ENCODE results near the gene SERPINF2.
"Not testable (repeated sequence)": the region's sequence is repeated elsewhere in the genome, so short reads cannot be mapped to it uniquely, and the experiment has no call there.

The SERPINF2 gene

GRCh38 chr17:1773000-1773695 lies 30.5 kb downstream of the SERPINF2 start:
- CTCF ChIA-PET, result interaction anchor here (0.8 to 0.9 kb wide), 2 partner anchors 51 to 52 kb away, joined by 3 to 5 read pairs; no protein-coding TSS in a partner anchor
- peaks cover 20% of the 10 kb centered on the region for H3K27me3 Mint-ChIP-seq
- not testable (repeated sequence) for H3K4me3 Mint-ChIP-seq, H3K27ac Mint-ChIP-seq, H3K36me3 Mint-ChIP-seq, DNase-seq, H3K9me3 Mint-ChIP-seq
- peaks cover 16% of the 10 kb centered on the region for H3K4me1 Mint-ChIP-seq

- Mint-ChIP-seq H3K27ac (no peak overlapping the region), H3K27me3 (peaks cover 20% of the 10 kb centered on the region), H3K4me3 (no peak overlapping the region), H3K4me1 (peaks cover 16% of the 10 kb centered on the region), H3K36me3 (peaks cover 9% of the 10 kb centered on the region), H3K9me3 (no peaks in the 10 kb centered on the region)
- CTCF ChIA-PET, result interaction anchor here (0.8 to 0.9 kb wide), 2 partner anchors 52 to 53 kb away, joined by 3 to 5 read pairs; no protein-coding TSS in a partner anchor
- no peak for DNase-seq
These were observed 31.1 kb downstream of the SERPINF2 start for GRCh38 chr17:1773696-1774181.

- peaks cover 12% of the 10 kb centered on the region for H3K4me1 Mint-ChIP-seq
- H3K4me3 Mint-ChIP-seq, result no peak overlapping the region
- no peaks in the 10 kb centered on the region for H3K9me3 Mint-ChIP-seq
- peak overlapping the region; percentile 38 for H3K27ac Mint-ChIP-seq
- CTCF ChIA-PET, result interaction anchor here (0.9 kb wide), 1 partner anchor 52 kb away, joined by 3 read pairs; no protein-coding TSS in a partner anchor
- H3K36me3 Mint-ChIP-seq, result peaks cover 10% of the 10 kb centered on the region
- H3K27me3 Mint-ChIP-seq, result peaks cover 17% of the 10 kb centered on the region
- DNase-seq, result no peak
These were observed 31.9 kb downstream of the SERPINF2 start for GRCh38 chr17:1774390-1775176.

GRCh38 chr17:1776328-1776727 lies 33.7 kb downstream of the SERPINF2 start:
- H3K27me3 Mint-ChIP-seq, result peaks cover under 1% of the 10 kb centered on the region
- no peak overlapping the region for H3K27ac Mint-ChIP-seq
- DNase-seq, result no peak

GRCh38 chr17:1776857-1777256 lies 34.2 kb downstream of the SERPINF2 start:
- no peak for DNase-seq
- no peaks in the 10 kb centered on the region for H3K27me3 Mint-ChIP-seq
- CTCF ChIA-PET, result interaction anchor here (1.5 kb wide), 1 partner anchor 107 kb away, joined by 3 read pairs; no protein-coding TSS in a partner anchor
- H3K9me3 Mint-ChIP-seq, result no peaks in the 10 kb centered on the region
- no peaks in the 10 kb centered on the region for H3K4me1 Mint-ChIP-seq
- peaks cover 23% of the 10 kb centered on the region for H3K36me3 Mint-ChIP-seq
- no peak overlapping the region for H3K4me3 Mint-ChIP-seq
- H3K27ac Mint-ChIP-seq, result no peak overlapping the region

More at GRCh38 chr17:1776328-1776727, 33.7 kb downstream of the SERPINF2 start:
- CTCF ChIA-PET, result no interaction called here
- no peaks in the 10 kb centered on the region for H3K9me3 Mint-ChIP-seq
- H3K36me3 Mint-ChIP-seq, result peaks cover 19% of the 10 kb centered on the region
- H3K4me1 Mint-ChIP-seq, result peaks cover 2% of the 10 kb centered on the region
- H3K4me3 Mint-ChIP-seq, result no peak overlapping the region

GRCh38 chr17:1779571-1780131 lies 37.0 kb downstream of the SERPINF2 start:
- peak overlapping the region; percentile 24 for H3K27ac Mint-ChIP-seq

GRCh38 chr17:1782171-1782567 lies 39.5 kb downstream of the SERPINF2 start:
- Mint-ChIP-seq H3K27ac (peak overlapping the region; percentile 69), H3K36me3 (peaks cover 45% of the 10 kb centered on the region), H3K4me1 (peaks cover 14% of the 10 kb centered on the region), H3K27me3 (no peaks in the 10 kb centered on the region), H3K4me3 (no peak overlapping the region), H3K9me3 (no peaks in the 10 kb centered on the region)
- no peak for DNase-seq
- CTCF ChIA-PET, result interaction anchor here (1.2 to 3.7 kb wide), 2 partner anchors 19 to 60 kb away, joined by 3 to 30 read pairs; no protein-coding TSS in a partner anchor

More at GRCh38 chr17:1779571-1780131, 37.0 kb downstream of the SERPINF2 start:
- H3K27me3 Mint-ChIP-seq, result no peaks in the 10 kb centered on the region
- no peaks in the 10 kb centered on the region for H3K9me3 Mint-ChIP-seq
- no peak overlapping the region for H3K4me3 Mint-ChIP-seq
- CTCF ChIA-PET, result interaction anchor here (1.2 kb wide), 1 partner anchor 10 kb away, joined by 3 read pairs; no protein-coding TSS in a partner anchor
- peaks cover 14% of the 10 kb centered on the region for H3K4me1 Mint-ChIP-seq
- H3K36me3 Mint-ChIP-seq, result peaks cover 41% of the 10 kb centered on the region
- DNase-seq, result no peak

GRCh38 chr17:1783271-1783670 lies 40.6 kb downstream of the SERPINF2 start:
- H3K9me3 Mint-ChIP-seq, result no peaks in the 10 kb centered on the region
- H3K36me3 Mint-ChIP-seq, result peaks cover 43% of the 10 kb centered on the region
- no peak for DNase-seq
- no peak overlapping the region for H3K4me3 Mint-ChIP-seq
- H3K4me1 Mint-ChIP-seq, result peaks cover 14% of the 10 kb centered on the region
- CTCF ChIA-PET, result interaction anchor here (0.5 to 3.7 kb wide), 7 partner anchors 14 to 871 kb away, joined by 3 to 30 read pairs (median 3); no protein-coding TSS in a partner anchor
- peak overlapping the region; percentile 67 for H3K27ac Mint-ChIP-seq
- H3K27me3 Mint-ChIP-seq, result no peaks in the 10 kb centered on the region

- CTCF ChIA-PET, result interaction anchor here (0.5 to 3.7 kb wide), 7 partner anchors 14 to 870 kb away, joined by 3 to 30 read pairs (median 3); no protein-coding TSS in a partner anchor
- Mint-ChIP-seq H3K4me1 (peaks cover 14% of the 10 kb centered on the region), H3K9me3 (no peaks in the 10 kb centered on the region), H3K27ac (peak overlapping the region; percentile 67), H3K36me3 (peaks cover 45% of the 10 kb centered on the region), H3K4me3 (no peak overlapping the region), H3K27me3 (no peaks in the 10 kb centered on the region)
- DNase-seq, result no peak
These were observed 41.4 kb downstream of the SERPINF2 start for GRCh38 chr17:1783834-1784611.

GRCh38 chr17:1785930-1786329 lies 43.3 kb downstream of the SERPINF2 start:
- CTCF ChIA-PET, result no interaction called here
- no peaks in the 10 kb centered on the region for H3K27me3 Mint-ChIP-seq
- H3K27ac Mint-ChIP-seq, result no peak overlapping the region
- H3K9me3 Mint-ChIP-seq, result no peaks in the 10 kb centered on the region
- peaks cover 14% of the 10 kb centered on the region for H3K4me1 Mint-ChIP-seq
- H3K36me3 Mint-ChIP-seq, result peaks cover 37% of the 10 kb centered on the region
- DNase-seq, result no peak
- H3K4me3 Mint-ChIP-seq, result no peak overlapping the region

GRCh38 chr17:1786708-1787107 lies 44.0 kb downstream of the SERPINF2 start:
- Mint-ChIP-seq H3K27me3 (no peaks in the 10 kb centered on the region), H3K4me3 (no peak overlapping the region), H3K36me3 (peaks cover 34% of the 10 kb centered on the region), H3K9me3 (no peaks in the 10 kb centered on the region), H3K4me1 (peaks cover 16% of the 10 kb centered on the region), H3K27ac (no peak overlapping the region)
- CTCF ChIA-PET, result no interaction called here
- no peak for DNase-seq

GRCh38 chr17:1787301-1787902 lies 44.7 kb downstream of the SERPINF2 start:
- H3K27ac Mint-ChIP-seq, result no peak overlapping the region
- CTCF ChIA-PET, result no interaction called here
- H3K4me1 Mint-ChIP-seq, result peaks cover 16% of the 10 kb centered on the region
- no peaks in the 10 kb centered on the region for H3K27me3 Mint-ChIP-seq
- peaks cover 30% of the 10 kb centered on the region for H3K36me3 Mint-ChIP-seq
- H3K4me3 Mint-ChIP-seq, result no peak overlapping the region
- no peak for DNase-seq
- H3K9me3 Mint-ChIP-seq, result no peaks in the 10 kb centered on the region

- H3K9me3 Mint-ChIP-seq, result no peaks in the 10 kb centered on the region
- H3K4me3 Mint-ChIP-seq, result no peak overlapping the region
- H3K27me3 Mint-ChIP-seq, result no peaks in the 10 kb centered on the region
- CTCF ChIA-PET, result interaction anchor here (1.3 kb wide), 1 partner anchor 10 kb away, joined by 3 read pairs; no protein-coding TSS in a partner anchor
- no peak for DNase-seq
- H3K4me1 Mint-ChIP-seq, result peaks cover 6% of the 10 kb centered on the region
- peaks cover 18% of the 10 kb centered on the region for H3K36me3 Mint-ChIP-seq
- no peak overlapping the region for H3K27ac Mint-ChIP-seq
These were observed 47.3 kb downstream of the SERPINF2 start for GRCh38 chr17:1789936-1790335.
